Aorta (tissue), 5 donors: ENCODE measurements around the gene REG4. TPM values are rescaled to one million over a fixed set of nuclear protein-coding genes. Genes with fewer than 3 reads are reported as not detected.

Experiments used
- ATAC-seq: fragments of 200-7000 bp; cut with Tn5 transposase; one replicate; pipeline ENCODE4 v1.9.1; 2022; ENCODE audit warnings: moderate library complexity; ENCODE audit not compliant: low FRiP score
- DNase-seq, 2 donors: peaks; one replicate each; pipeline ENCODE4 v3.0.0-alpha.2; 2020
- H3K27ac ChIP-seq, 2 donors: one replicate each; pipeline ENCODE4 v1.5.1; 2013; ENCODE audit warnings: low read length in 2 of 2, mild to moderate bottlenecking in 2 of 2, moderate library complexity in 2 of 2, control low read depth in 1 of 2, inconsistent platforms in 1 of 2, low read depth in 1 of 2
- H3K27me3 ChIP-seq, 2 donors: one replicate each; pipeline ENCODE4 v1.6.1; 2013; ENCODE audit warnings: control low read depth in 1 of 2, low read length in 1 of 2, mild to moderate bottlenecking in 1 of 2, moderate library complexity in 1 of 2; ENCODE audit not compliant: insufficient read depth in 2 of 2, control insufficient read depth in 1 of 2
- H3K36me3 ChIP-seq, 2 donors: one replicate each; pipeline ENCODE4 v1.6.1; 2013; ENCODE audit warnings: control low read depth in 1 of 2, low read length in 1 of 2, mild to moderate bottlenecking in 1 of 2; ENCODE audit not compliant: insufficient read depth in 2 of 2, control insufficient read depth in 1 of 2
- H3K4me1 ChIP-seq, 2 donors: one replicate each; pipeline ENCODE4 v1.6.1; 2013; ENCODE audit warnings: low read length in 2 of 2, control low read depth in 1 of 2, mild to moderate bottlenecking in 1 of 2, moderate library complexity in 1 of 2; ENCODE audit not compliant: insufficient read depth in 2 of 2, control insufficient read depth in 1 of 2
- H3K4me3 ChIP-seq, 2 donors: one replicate each; pipeline ENCODE4 v1.5.1; 2013; ENCODE audit warnings: low read length in 2 of 2, control low read depth in 1 of 2, mild to moderate bottlenecking in 1 of 2
- H3K9me3 ChIP-seq: one replicate; pipeline ENCODE4 v1.6.1; 2013; ENCODE audit warnings: mild to moderate bottlenecking, low read length; ENCODE audit not compliant: control insufficient read depth
- WGBS, 2 donors: extraction: QIAGEN DNeasy Blood & Tissue Kit; methylation state at CpG; one replicate each; pipeline ENCODE4 v1.1.7; 2013; 5-methylcytosine and 5-hydroxymethylcytosine counted together
- intact Hi-C, 2 donors: fragments of 100-400 bp; cut with DNase I; formaldehyde crosslinking; loops; one replicate each; pipeline versions ENCODE4 v1.14.2 to v1.15.0; 2022
- polyA plus RNA-seq, 2 donors: library from polyadenylated mRNA; stranded (reverse); fragments of 200-250 nt; gene quantifications; one replicate each; pipeline ENCODE4 v1.2.3, GENCODE V29; 2013
- total RNA-seq, 2 donors: library from RNA; stranded (reverse); fragmentation: NEBNext Ultra II Directional; extraction: Animal tissue kit (Norgen Biotek cat#: 25700); gene quantifications; one replicate each; pipeline ENCODE4 v1.2.1, GENCODE V29; 2021
- donor health status: healthy with polysubstance abuse.
- donor health status: Bipolar disorder and iron deficiency.
- donor health status: DM: no; HTN: no; CAD: no.
- donor health status: DM: no; HTN: no; CAD: no.
- donor health status: DM: yes; HTN: yes; CAD: no.

The REG4 gene
- total and polyA plus RNA-seq, 4 donors, result 20.7 TPM; not detected in 3

- WGBS, 2 donors, result 92% methylated on average over 15 of the region's 15 CpGs
- intact Hi-C loops, result no loop called here
- Histone ChIP-seq H3K9me3 (no peaks in the 10 kb centered on the region), H3K27ac (no peak overlapping the region), H3K27me3 (no peaks in the 10 kb centered on the region), H3K36me3 (no peaks in the 10 kb centered on the region), H3K4me3 (no peak overlapping the region), H3K4me1 (no peaks in the 10 kb centered on the region)
- DNase-seq (no peak), ATAC-seq (no peak)
Measured at GRCh38 chr1:119799599-119800177, 11.6 kb downstream of the REG4 start.

- WGBS, 2 donors, result 90 to 93% methylated on average over 4 of the region's 4 CpGs
Measured at GRCh38 chr1:119799003-119799402, 12.3 kb downstream of the REG4 start.

GRCh38 chr1:119797606-119798005, 13.7 kb downstream of the REG4 start:
- H3K9me3 ChIP-seq, result no peaks in the 10 kb centered on the region

More at GRCh38 chr1:119799003-119799402, 12.3 kb downstream of the REG4 start:
- no peaks in the 10 kb centered on the region for H3K27me3 ChIP-seq
- H3K36me3 ChIP-seq, result no peaks in the 10 kb centered on the region
- H3K4me3 ChIP-seq, result no peak overlapping the region
- ATAC-seq, result no peak
- H3K27ac ChIP-seq, result no peak overlapping the region
- H3K9me3 ChIP-seq, result no peaks in the 10 kb centered on the region
- DNase-seq, result no peak
- intact Hi-C loops, result no loop called here
- no peaks in the 10 kb centered on the region for H3K4me1 ChIP-seq

GRCh38 chr1:119797162-119797561, 14.1 kb downstream of the REG4 start:
- no peak overlapping the region for H3K27ac ChIP-seq
- ATAC-seq (no peak), DNase-seq (no peak)
- H3K4me1 ChIP-seq, result no peaks in the 10 kb centered on the region
- no peaks in the 10 kb centered on the region for H3K27me3 ChIP-seq
- WGBS, 2 donors, result 91 to 93% methylated on average over 1 of the region's 1 CpG
- H3K36me3 ChIP-seq, result no peaks in the 10 kb centered on the region
- no peak overlapping the region for H3K4me3 ChIP-seq
- intact Hi-C loops, result no loop called here
- H3K9me3 ChIP-seq, result no peaks in the 10 kb centered on the region

More at GRCh38 chr1:119797606-119798005, 13.7 kb downstream of the REG4 start:
- no peak overlapping the region for H3K4me3 ChIP-seq
- no peaks in the 10 kb centered on the region for H3K4me1 ChIP-seq
- intact Hi-C loops, result no loop called here
- H3K27me3 ChIP-seq, result no peaks in the 10 kb centered on the region
- no peak for ATAC-seq
- no peak for DNase-seq
- H3K36me3 ChIP-seq, result no peaks in the 10 kb centered on the region
- no peak overlapping the region for H3K27ac ChIP-seq
- 94 to 97% methylated on average over 7 of the region's 7 CpGs for WGBS, 2 donors

- H3K9me3 ChIP-seq, result no peaks in the 10 kb centered on the region
- H3K4me1 ChIP-seq, result no peaks in the 10 kb centered on the region
- no peak overlapping the region for H3K4me3 ChIP-seq
- H3K36me3 ChIP-seq, result no peaks in the 10 kb centered on the region
- intact Hi-C loops, result no loop called here
- ATAC-seq (no peak), DNase-seq (no peak)
- 89% methylated on average over 9 of the region's 9 CpGs for WGBS, 2 donors
- H3K27ac ChIP-seq, result no peak overlapping the region
- H3K27me3 ChIP-seq, result no peaks in the 10 kb centered on the region
Measured at GRCh38 chr1:119795261-119796200, 15.7 kb downstream of the REG4 start.

- H3K4me3 ChIP-seq, result no peak overlapping the region
- DNase-seq (no peak), ATAC-seq (no peak)
- intact Hi-C loops, result no loop called here
- no peak overlapping the region for H3K27ac ChIP-seq
- no peaks in the 10 kb centered on the region for H3K27me3 ChIP-seq
- H3K36me3 ChIP-seq, result no peaks in the 10 kb centered on the region
- no peaks in the 10 kb centered on the region for H3K9me3 ChIP-seq
- WGBS, 2 donors, result 21 to 25% methylated on average over 3 of the region's 3 CpGs
- no peaks in the 10 kb centered on the region for H3K4me1 ChIP-seq
Measured at GRCh38 chr1:119794876-119795240, 16.4 kb downstream of the REG4 start.

- no peak for DNase-seq
- intact Hi-C loops, result no loop called here
- Histone ChIP-seq H3K27ac (no peak overlapping the region), H3K27me3 (no peaks in the 10 kb centered on the region), H3K36me3 (no peaks in the 10 kb centered on the region), H3K4me1 (no peaks in the 10 kb centered on the region), H3K4me3 (no peak overlapping the region), H3K9me3 (no peaks in the 10 kb centered on the region)
- ATAC-seq, result no peak
- 20 to 28% methylated on average over 8 of the region's 8 CpGs for WGBS, 2 donors
Measured at GRCh38 chr1:119794230-119794875, 16.9 kb downstream of the REG4 start.

GRCh38 chr1:119791377-119791776, 19.9 kb downstream of the REG4 start:
- Histone ChIP-seq H3K9me3 (no peaks in the 10 kb centered on the region), H3K4me1 (no peaks in the 10 kb centered on the region), H3K4me3 (no peak overlapping the region), H3K27me3 (no peaks in the 10 kb centered on the region), H3K36me3 (no peaks in the 10 kb centered on the region), H3K27ac (no peak overlapping the region)
- DNase-seq (no peak), ATAC-seq (no peak)
- WGBS, 2 donors, result 95 to 98% methylated on average over 4 of the region's 4 CpGs
- intact Hi-C loops, result no loop called here
